Left renal cortex interstitium (tissue), 4 donors: ENCODE measurements around the gene EXOG. TPM values are rescaled to one million over a fixed set of nuclear protein-coding genes. Genes with fewer than 3 reads are reported as not detected.

Source experiments
- DNase-seq, 4 donors: peaks; one replicate each; pipeline ENCODE4 v3.0.0-alpha.2; 2013; ENCODE audit warnings: low read depth in 4 of 4, low spot score in 2 of 4, missing footprints in 1 of 4
- polyA plus RNA-seq, 4 donors: library from polyadenylated mRNA; unstranded; fragments of 120-200 nt; gene quantifications; one replicate each; pipeline ENCODE4 v1.2.1, GENCODE V29; 2013; ENCODE audit not compliant: insufficient read length in 4 of 4

EXOG gene
- polyA plus RNA-seq, 4 donors, result 11.4 to 22.4 (median 15.8) TPM

DNA sequence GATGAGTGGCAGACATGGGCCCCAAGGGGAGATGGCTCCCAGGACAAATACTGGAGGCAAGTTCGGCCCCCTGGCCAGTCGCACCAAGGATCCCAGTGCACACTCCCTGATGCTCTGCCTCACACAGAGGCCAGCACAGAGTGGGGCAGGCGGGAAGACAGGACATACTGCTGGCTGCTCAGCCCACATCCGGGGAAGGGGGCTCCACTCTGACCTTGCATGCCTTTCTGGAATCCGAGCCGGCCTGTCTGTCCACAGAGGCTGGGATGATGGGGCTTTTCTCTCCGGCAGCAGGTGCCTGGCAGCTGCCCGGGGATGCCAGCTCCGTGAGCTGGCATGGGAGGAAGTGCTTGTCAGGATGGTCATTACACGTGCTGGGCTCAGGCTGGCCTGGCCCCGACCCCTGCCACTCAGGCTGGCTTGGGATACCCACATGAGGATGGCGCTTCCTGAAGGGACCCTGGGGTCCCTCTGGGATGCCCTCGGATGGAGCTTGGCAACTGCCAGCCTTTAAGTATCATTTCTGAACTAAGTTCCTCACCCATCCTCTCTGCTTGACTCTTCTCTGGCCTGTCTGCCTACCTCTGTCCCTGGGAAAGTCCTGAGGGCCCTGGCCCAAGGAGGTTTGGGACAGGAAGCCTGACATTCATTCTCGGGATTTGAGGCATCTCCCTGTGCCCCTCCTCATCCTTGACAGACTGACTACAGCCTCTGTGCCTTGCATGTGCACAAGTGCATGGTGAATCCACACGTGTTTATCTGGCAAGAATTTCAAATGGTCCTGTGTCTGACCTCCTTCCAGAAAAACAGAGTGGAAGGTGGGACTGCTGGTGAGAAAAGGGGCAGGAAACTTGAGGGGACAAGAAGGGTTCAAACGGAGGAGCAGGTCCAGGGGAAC is 46.5 kb downstream of the EXOG start:
- DNase-seq, result peak in 1 of 4 donors; percentile 19

DNA sequence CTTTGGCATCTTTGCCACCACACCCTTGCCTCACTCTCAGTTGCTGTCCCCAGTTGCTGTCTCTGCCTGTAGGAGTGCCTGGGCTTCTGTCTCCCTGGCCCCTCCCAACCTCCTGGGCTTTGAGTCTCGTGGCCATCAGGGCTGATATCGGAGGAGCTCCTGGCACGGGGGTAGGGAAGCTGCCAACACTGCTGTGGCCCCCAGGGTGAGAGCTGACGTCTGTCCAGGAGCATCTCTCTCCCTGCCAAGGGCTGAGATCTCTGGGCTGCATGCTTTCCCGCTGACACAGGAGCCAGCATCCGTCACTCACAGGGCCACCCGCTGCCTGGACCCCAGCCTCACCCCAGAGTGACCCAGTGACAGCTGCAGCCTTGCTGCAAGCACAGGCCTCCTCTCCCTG is 47.4 kb downstream of the EXOG start:
- DNase-seq, result no peak

DNA sequence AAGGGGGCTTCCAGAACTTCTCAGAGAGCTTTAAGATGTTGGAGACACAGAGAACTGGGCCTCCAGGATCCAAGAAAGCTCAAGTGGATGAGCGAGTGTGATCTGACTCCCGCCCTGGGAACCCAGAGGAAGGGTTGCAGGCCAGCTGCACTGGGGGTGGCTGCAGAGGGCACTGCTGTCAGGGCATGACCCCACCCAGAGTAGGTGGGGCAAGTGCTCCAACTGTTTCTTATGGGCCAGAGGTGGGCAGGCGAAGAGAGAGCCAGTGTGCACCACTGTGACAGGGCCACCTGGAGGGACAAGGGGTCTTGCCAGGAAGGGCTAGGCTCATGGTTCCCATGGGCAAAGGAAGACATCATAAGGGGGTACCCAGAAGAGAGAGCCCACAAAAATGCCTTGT is 48.8 kb downstream of the EXOG start:
- no peak for DNase-seq

DNA sequence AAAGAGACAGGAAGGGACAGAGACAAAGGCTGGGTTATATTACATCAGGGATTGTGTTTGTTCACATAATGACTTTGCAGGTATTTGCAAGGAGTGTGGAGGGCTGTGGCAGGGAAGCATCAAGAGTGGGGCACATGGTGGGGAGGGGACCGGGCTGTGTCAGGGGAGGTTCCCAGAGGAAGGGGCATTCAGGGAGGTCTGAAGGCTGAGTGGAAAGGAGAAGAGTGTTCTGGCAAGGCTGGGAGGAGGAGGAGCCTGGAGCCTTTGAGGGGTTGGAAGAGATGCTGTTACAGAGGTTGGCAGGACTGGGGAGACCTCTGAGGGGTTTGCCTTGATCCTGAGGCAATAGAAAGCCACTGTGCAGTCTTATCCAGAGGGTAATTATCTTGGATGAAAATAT is 49.4 kb downstream of the EXOG start:
- no peak for DNase-seq

DNA sequence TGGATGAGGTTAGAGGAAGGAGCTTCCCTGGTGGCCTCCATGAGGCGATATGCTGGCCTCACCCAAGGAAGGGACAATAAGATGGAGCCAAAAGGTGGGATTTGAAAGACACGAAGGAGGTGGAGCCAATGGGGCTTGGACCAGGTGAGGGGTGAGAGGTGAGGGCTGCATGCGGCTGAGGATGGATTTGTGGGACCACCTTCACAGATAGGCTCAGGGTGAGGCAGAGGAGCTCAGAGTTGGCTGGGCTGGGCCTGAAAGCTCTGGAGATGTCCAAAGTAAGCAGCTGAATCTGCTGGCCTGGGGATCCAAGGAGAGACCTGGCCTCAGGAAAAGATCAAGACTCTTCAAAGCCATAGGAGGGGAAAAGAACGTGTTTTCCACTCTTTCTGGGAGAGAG is 49.8 kb downstream of the EXOG start:
- DNase-seq, result no peak

DNA sequence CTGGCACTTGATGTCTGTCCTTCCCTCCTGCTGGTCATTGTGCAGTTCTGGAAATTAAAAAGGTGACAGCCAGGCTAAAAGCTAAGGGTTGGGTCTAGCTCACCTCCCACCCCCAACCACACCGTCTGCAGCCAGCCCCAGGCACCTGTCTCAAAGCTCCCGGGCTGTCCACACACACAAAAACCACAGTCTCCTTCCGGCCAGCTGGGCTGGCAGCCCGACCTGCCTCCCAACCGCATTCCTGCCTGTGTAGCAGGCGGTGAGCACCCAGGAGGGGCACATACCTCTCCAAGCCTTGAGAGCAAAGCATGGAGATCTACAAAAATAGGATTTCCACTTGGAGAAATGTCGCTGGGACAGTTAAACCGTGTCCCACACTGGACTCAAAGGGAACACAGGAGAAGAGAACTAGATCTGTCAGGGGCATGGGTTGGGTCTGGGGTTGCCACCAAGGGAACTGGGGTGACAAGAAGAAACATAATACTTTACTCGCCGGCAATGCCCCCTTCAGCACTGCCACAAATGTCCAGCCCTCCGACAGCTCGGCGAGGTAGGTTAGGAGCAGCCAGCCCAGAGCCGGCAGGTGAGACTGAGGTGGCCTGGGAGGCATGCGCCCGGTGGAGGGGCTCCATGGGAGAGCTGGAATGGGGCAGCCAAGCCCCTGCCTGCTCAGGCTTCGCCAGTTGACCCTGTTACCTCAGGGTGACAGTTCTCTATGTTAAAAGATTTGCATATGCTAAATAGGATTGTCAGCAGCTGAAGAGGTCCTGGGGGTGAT is 52.2 kb downstream of the EXOG start:
- no peak for DNase-seq

DNA sequence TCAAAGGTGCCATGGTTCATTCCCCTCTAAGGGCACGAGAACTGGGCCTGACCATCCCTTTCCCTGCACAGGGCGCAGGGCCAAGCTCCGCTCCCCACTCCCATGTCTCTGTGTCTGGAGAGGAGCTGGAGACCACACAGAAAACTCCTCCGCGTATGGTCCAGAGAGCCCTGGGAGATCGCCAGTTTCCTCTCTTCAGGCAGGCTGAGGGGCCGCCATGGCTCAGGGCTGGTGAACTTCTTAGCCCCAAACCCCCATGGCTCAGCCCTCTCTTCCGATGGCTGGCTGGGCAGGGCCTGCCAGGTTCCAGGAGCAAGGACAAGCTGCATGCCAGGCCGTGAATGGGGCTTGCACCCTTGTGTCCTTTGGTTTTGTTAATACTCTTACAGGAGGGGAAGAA is 52.9 kb downstream of the EXOG start:
- no peak for DNase-seq

DNA sequence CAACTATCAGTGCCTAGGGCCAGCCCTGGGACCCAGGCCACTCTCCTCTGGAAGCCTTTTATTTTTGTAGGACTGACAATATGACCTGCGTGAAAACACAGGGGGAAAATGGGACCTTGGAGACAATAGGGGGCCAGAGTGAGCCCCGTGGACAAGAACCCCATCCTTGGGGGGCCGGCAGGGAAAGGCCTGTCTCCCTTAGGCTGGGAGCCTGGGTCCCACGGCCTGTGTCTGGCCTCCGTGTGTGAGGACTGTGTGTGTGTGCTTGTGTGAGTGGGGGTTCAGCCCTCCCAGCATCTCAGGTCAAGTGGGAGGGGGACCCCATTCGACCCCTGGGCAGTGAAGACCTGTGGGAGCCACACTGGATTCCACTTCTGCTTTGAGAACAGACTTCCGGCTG is 53.3 kb downstream of the EXOG start:
- no peak for DNase-seq

DNA sequence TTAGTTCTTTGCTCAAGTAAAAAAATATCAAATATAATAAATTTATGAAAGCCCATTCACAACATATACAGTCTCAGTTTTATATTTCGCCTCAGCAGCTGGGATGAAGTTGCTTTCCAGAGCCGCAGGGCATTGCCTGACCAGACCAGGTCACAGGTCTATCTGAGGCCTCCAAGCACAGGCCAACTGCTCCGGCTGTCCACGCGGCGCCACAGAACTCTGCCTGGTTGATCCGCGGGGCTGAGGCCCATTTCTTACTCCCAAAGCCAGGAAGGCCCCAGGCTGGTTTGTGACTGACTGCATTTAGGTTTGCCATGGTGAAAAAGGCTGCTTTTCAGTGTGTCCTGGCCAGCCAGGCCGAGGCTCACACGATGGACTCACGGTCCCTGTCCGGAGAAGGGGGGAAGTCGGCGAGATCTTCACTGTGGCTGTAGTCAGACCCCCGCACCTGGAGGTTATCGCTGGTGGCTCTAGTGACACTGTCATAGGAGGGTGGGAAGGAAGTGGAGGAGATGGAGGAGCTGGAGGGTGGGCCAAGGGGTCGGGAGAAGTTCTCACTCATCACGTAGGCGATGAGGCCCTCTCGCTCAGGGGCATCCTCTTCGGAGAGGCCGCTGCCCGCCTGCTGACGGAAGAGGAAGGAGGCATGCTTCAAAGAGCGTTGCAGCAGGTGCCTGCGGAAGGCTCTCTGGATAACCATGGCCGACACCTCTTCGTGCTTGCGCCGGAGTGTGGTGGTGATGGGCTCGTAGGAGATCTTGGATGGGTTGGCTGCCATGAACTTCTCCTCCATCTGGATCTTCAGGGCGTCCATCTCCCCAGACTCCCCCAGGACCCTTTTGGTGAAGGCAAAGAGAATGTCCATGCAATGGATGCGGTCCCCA is 54.1 kb downstream of the EXOG start:
- DNase-seq, result no peak

DNA sequence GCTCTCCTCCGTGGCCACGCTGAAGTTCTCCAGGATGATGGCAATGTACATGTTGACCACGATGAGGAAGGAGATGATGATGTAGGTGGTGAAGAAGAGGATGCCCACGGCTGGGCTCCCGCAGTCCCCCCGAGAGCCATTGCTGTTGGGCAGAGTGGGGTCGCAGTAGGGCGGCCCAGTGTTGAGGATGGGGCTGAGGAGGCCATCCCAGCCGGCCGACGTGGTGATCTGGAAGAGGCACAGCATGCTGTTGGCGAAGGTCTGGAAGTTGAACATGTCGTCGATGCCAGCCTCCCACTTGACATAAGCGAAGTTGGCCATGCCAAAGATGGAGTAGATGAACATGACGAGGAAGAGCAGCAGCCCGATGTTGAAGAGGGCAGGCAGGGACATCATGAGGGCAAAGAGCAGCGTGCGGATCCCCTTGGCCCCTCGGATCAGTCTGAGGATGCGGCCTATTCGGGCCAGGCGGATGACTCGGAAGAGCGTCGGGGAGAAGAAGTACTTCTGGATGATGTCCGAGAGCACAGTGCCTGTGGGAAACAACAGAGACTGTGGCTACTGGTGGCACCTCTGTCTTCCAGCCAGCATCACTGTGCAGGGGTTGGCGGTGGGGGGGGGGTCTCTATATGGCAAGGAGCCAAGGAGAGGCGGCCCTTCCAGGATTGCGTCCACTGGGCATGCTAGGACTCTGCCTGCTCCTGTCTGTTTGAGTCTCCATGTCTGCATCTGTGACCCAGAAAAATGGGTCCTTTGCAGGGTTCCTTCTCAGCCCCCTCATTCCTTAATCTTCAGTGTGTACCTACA is 55.1 kb downstream of the EXOG start:
- DNase-seq, result no peak

DNA sequence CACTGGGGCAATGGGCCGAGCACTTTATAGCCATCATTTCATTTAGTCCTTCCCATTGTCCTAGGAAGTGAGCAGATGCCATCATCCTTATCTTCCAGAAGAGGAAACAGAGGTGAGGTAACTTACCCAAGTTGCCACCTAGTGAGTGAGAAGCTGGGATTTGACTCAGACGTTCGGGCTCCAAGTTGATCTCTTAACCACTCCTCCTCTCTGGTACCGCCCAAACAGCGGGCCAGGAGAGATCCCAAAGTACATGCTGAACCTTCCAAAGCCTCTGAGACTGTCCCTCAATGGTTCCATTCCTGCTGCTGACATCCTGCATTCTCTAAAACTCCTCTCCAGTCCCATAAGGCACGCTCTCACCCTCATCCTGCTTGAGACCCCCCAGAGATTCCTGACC is 56.2 kb downstream of the EXOG start:
- no peak for DNase-seq

DNA sequence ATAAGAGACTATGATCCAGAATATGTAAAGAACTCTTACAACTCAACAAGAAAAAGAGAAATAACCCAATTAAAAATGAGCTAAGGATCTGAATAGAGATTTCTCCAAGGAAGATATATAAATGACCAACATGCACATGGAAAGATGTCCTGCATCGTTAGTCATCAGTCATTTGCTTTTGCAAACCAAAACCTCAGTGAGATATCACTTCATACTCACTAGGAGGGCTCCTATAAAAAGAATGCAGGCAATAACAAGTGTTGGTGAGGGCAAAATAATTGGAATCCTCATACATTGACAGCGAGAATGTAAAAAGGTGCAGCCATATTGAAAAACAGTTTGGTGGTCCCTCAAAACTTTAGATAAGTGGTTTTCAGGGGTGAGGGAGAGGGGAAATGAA is 56.9 kb downstream of the EXOG start:
- no peak for DNase-seq

DNA sequence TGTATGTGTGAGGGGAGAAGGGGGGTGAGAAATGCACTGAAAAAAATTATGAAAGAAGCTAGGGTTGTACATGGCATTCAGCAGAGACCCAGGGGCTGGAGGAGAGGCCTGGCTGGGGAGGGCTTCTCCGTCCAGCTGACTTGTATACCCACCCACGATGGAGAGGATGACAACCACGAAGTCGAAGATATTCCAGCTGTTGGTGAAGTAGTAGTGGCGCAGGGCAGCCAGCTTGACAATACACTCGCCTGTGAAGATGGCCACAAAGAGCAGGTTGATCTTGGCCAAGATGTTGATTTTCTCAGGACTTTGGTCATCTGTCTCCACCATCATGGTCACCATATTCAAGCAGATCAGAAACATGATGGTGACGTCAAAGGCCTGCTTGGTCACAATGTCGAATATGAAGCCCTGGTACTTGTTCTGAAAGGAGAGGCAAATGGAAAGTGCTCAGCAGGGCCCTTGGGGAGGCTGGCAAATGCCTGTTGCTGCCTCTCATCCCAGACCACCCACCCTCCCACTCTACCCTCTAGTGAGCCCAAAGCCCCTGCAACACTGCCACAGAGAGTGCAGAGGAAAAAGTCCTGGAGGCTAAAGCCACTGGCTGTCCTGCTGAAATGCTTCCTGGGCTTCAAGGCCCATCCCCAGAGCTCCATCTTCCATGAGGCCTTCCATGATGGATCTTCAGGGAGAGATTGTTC is 58.1 kb downstream of the EXOG start:
- DNase-seq, result no peak

DNA sequence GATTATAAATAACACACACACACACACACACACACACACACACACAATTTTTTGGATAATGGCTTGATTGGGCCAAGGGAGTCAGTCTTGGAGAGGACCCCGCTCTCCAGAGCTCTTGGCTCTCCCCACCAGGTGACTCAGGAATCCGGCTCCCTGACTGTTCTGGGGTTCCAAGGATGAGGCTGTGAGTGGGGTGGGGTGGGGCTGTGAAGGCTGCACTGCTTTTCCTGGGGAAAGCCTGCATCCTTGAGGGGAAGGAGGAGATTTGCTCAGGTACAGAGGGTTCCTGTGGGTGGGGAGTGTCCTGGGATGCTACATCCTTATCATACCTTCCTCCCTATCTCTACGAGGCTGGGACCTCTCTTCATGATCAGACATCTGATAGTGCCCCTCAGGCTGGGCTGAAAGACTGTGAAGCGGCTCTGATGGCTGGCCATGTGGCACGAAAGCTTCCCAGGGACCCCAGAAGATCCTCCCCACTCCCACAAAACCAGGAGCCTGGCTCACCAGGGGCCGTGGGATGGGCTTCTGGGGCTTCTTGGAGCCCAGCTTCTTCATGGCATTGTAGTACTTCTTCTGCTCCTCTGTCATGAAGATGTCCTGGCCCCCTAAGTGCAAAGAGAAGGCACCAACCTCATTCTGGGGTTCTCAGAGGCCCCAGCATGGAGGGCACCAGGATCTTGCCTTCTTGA is 59.2 kb downstream of the EXOG start:
- DNase-seq, result no peak

DNA sequence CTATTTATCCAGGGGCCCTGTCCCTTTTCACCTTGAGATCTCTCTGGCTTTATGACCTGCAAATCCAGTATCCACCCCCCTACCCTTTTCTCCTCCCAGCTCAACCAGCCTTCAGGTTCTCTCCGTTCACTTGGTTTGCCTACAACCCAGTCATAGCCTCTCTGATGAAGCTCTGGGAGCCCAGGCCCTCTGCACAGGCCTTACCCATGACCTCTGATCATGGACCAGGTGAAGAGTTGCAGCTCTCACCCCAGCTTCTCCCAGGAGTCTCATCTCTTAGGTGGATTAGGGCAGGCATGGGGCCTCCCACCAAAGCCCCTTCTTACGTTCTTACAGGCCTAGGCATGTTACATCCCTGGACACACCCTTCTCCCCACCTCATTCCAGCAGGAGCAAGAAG is 59.8 kb downstream of the EXOG start:
- no peak for DNase-seq

DNA sequence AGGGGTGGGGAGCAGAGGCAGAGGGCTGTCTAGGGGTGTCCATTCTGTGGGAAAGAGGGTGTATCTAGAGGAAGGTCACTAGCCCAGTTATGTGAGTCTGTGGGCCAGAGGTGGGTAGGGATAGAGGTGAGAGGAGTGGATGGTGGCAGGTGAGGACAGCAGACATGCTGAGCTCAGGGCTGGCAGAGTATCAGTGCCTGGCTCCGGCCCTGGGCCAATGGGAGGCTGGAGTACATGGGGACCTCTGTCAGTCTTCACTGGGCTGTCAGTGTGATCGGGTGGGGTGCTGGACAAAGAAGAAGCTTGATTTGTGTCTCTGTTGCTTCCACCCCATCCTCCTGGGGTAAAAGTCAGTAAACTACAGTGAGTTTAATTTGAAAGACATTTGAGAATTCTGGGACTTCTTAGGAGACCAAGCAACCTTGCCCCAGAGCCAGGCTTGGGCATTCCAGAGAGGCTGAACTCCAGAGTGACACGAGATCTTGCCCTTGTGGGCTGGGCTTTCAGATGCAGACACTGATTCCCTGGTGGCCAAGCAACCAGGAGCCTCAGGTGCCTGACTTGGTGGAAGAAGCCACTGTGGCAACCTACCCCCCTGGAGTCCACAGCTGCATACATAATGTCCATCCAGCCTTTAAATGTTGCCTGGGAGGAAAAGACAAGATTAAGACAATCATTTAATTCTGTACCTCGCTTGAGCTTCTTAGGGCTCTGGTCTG is 60.7 kb downstream of the EXOG start:
- no peak for DNase-seq

DNA sequence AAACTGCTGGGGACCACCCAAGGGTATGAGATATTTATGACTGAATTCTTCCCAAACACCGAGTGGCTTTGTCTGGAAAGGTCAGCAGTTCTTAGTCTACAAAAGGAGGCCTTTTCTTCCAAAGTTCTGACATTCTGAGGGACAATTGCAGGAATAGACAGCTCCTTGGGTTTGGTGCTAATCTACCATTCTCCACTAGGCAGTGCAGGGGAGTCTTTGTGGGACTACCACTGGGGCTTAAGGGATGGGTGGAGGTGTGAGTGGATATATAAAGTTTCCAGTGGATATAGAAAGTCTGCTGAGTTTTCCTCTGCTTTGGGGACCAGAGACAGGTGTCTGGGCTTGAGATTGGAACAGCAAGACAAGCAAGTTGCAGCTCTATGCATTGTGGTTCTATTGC is 62.7 kb downstream of the EXOG start:
- DNase-seq, result no peak

DNA sequence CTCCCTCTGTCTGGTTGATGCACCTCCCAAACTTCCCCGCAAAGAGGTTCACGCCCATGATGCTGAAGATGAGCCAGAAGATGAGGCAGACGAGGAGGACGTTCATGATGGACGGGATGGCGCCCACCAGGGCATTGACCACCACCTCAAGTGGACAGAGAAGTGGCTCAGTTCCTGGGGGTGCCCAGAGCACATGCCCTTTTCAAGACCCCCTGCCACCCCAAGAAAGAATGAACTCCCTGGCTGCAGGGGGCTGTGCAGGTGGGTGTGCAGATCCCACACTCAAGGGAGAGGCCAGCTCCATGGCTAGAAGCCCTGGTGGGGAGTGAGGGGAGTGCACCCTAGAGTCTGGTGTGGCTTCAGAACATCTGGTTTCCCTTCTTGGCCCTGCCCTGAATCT is 64.1 kb downstream of the EXOG start:
- DNase-seq, result no peak
